ENCODE results near the gene WDR27. TPM values are rescaled to one million over a fixed set of nuclear protein-coding genes. Genes with fewer than 3 reads are reported as not detected.

WDR27 gene
- total RNA-seq, 1 donor = 18.1 TPM

GRCh38 chr6:169567819-169568218 lies 134.0 kb downstream of the WDR27 start:
- TF ChIP-seq CTCF (IDR thresholded peaks at IDR 0.05; ENCODE audit: insufficient read depth, low read depth, low read length) = no peak
- no peak for DNase-seq (ENCODE audit: low read depth)
- H3K4me3 ChIP-seq (ENCODE audit: low read depth, low read length) = no peak overlapping the region

GRCh38 chr6:169566961-169567750 lies 134.7 kb downstream of the WDR27 start:
- no peak for TF ChIP-seq CTCF (IDR thresholded peaks at IDR 0.05; ENCODE audit: insufficient read depth, low read depth, low read length)
- no peak overlapping the region for H3K4me3 ChIP-seq (ENCODE audit: low read depth, low read length)
- DNase-seq (ENCODE audit: low read depth) = no peak

GRCh38 chr6:169566319-169566718 lies 135.5 kb downstream of the WDR27 start:
- no peak overlapping the region for H3K4me3 ChIP-seq (ENCODE audit: low read depth, low read length)
- no peak for DNase-seq (ENCODE audit: low read depth)
- TF ChIP-seq CTCF (IDR thresholded peaks at IDR 0.05; ENCODE audit: insufficient read depth, low read depth, low read length) = no peak

- TF ChIP-seq CTCF (IDR thresholded peaks at IDR 0.05; ENCODE audit: insufficient read depth, low read depth, low read length) = no peak
- H3K4me3 ChIP-seq (ENCODE audit: low read depth, low read length) = no peak overlapping the region
- DNase-seq (ENCODE audit: low read depth) = no peak
Measured at GRCh38 chr6:169564453-169565240, 137.2 kb downstream of the WDR27 start.

- TF ChIP-seq CTCF (IDR thresholded peaks at IDR 0.05; ENCODE audit: insufficient read depth, low read depth, low read length) = no peak
- no peak overlapping the region for H3K4me3 ChIP-seq (ENCODE audit: low read depth, low read length)
- no peak for DNase-seq (ENCODE audit: low read depth)
Measured at GRCh38 chr6:169561665-169562064, 140.2 kb downstream of the WDR27 start.

- no peak for DNase-seq (ENCODE audit: low read depth)
- no peak for TF ChIP-seq CTCF (IDR thresholded peaks at IDR 0.05; ENCODE audit: insufficient read depth, low read depth, low read length)
- no peak overlapping the region for H3K4me3 ChIP-seq (ENCODE audit: low read depth, low read length)
Measured at GRCh38 chr6:169559592-169559991, 142.2 kb downstream of the WDR27 start.

All from fibroblast of villous mesenchyme (primary cell).